ENCODE results near the gene C22orf15.

GRCh38 chr22:23759566-23759965 is 3.2 kb upstream of the C22orf15 start:
- TF ChIP-seq CTCF (conservative IDR thresholded peaks at IDR 0.05; ENCODE audit: low read length), result no peak
- TF ChIP-seq EZH2phosphoT487 (IDR thresholded peaks at IDR 0.05; ENCODE audit: borderline replicate concordance, low read depth, low read length), result no peak
